ENCODE measurements around the gene TXNDC9.

- no peak for TF ChIP-seq CTCF (IDR thresholded peaks at IDR 0.05)
- TF ChIP-seq POLR2A (IDR thresholded peaks at IDR 0.05): no peak
- TF ChIP-seq EP300 (IDR thresholded peaks at IDR 0.05; ENCODE audit: low read depth): no peak
- TF ChIP-seq POLR2AphosphoS5 (IDR thresholded peaks at IDR 0.05): no peak
Observed at GRCh38 chr2:99279969-99280695, 56.0 kb downstream of the TXNDC9 start.
